HG03139 (cell line): ENCODE data around the gene UNC13C.

Experiments
- ATAC-seq: cut with Tn5 transposase; IDR thresholded peaks from one replicate; pipeline ENCODE4 v1.9.1; 2021; ENCODE audit not compliant: unreplicated experiment

The UNC13C gene

GRCh38 chr15:54456413-54456812 lies 478.2 kb downstream of the UNC13C start:
- ATAC-seq: no peak

DNA sequence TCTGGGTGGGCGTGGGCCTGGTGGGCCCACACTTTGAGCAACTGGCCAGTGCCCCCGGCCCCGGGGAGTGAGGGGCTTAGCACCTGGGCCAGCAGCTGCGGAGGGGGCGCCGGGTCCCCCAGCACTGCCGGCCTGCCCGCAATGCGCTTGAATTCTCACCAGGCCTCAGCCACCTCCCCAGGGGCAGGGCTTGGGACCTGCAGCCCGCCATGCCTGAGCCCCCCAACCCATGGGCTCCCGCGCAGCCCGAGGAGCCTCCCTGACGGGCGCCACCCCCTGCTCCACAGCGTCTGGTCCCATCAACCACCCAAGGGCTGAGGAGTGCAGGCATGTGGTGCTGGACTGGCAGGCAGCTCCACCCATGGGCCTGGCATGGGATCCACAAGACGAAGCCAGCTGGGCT lies 484.3 kb downstream of the UNC13C start:
- ATAC-seq: no peak

GRCh38 chr15:54481819-54482218 lies 503.6 kb downstream of the UNC13C start:
- no peak for ATAC-seq

- no peak for ATAC-seq
Observed at GRCh38 chr15:54482251-54482650, 504.0 kb downstream of the UNC13C start.

- ATAC-seq: no peak
Observed at GRCh38 chr15:54500330-54500729, 522.1 kb downstream of the UNC13C start.

DNA sequence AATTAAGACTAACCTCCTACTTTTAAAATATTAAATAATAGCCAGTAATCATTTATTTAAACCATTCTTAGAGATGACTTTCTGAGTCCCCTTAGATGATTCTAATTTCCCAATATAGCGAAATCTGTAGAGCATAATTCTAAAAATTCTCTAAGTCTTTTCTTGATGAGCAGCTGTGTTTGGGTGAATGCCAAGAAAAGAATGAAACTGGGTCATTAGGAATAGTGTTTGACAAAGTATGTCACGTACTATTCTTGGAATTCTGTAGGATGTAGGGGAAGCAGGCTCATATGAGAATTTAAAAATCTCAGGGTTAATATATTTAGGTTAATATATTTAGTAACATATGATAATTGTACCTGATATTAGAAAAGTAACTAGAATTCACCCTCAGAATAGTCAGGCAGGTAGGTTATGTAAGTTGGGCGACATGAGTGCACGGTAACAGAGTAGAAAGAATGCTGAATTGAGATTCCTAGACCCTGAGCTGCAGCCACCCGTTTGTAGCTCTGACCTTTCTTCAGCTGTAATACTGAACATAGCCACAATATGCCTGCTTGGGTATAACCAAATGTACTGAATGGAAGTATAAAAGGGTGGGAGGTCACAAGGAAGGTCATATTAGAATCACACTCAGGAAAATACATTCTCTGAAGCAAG lies 524.3 kb downstream of the UNC13C start:
- no peak for ATAC-seq

- no peak for ATAC-seq
Observed at GRCh38 chr15:54504695-54505094, 526.5 kb downstream of the UNC13C start.

DNA sequence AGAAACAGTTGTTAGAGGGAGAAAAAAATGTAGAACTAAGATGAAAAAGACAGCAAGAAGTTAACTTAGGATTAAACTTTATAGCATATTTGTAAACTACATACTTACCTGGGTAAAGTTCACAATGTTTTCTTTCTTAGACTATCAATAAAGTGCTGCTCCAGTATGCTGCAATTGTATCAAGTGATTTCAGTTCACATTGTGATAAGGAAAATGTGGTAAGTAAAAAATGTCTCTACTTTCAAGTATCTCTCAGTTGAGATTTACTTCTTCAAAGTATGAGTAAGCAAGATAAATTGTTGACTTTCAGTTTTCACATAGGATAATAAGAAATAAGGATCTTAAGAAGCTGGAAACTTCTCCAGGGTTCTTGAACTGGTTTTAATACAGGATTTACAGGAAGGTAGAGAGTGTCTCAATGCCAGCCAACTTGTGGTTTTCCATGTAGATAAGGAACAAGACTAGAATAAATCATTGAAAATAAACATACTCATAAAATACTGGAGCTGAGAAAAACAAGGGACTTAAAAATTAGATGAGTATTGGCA lies 528.8 kb downstream of the UNC13C start:
- no peak for ATAC-seq

GRCh38 chr15:54514601-54515000 lies 536.4 kb downstream of the UNC13C start:
- no peak for ATAC-seq

DNA sequence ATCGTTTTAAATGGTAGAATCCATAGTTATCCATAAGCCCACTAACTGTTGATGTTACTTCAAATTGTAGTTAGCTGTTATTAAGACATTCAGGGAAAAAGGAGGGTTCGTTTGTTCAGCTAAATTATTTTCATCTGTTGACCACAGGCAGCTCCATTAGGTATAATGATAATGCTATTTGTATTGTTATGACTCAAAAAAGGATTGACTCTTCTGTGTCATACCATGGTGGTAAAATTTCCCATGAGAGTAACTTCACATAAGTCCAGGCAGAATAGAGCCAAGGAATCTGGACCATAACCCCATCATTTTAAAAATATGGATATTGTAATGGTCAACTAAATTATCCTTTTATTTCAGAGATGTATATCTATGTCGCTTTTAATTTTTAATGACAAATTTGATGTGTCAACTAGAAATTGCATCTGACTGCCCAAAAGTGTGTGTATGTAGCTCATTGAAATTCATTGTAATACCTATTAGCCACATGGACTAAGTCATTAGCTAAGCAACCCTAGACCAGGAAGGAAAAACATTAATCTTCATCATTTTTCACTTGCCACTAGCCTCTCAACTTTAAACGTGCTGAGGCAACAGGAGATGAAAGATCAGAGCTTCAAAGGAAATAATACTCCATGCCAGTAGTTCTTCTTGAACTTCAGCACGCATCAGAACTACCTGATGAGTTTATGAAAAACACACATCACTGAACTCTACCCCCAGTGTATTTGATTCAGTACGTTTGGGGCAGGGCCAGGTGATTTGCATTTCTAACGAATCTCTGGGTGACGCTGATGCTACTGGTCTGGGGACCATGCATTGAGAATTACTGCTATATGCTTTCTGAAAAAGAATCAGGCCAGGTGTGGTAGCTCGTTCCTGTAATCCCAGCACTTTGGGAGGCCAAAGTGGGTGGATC lies 537.7 kb downstream of the UNC13C start:
- no peak for ATAC-seq

DNA sequence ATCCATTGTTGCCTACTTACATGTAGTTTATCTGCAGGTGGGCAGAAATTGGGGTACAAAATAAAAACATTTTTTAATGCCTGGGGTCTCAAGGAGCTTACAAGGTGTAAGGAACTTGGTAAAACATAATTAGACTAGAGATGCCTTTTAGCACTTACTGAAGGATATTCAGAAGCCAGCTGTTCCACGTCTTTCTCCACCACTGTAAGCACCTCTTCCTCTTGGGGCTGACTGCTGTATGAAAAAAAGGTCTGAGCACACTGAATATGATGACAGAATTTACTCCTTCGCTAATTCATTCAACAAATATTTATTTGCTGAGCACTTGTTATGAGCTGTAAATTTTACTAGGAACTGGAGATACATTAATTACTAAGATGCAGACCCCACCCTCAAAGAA lies 539.1 kb downstream of the UNC13C start:
- ATAC-seq: no peak

DNA sequence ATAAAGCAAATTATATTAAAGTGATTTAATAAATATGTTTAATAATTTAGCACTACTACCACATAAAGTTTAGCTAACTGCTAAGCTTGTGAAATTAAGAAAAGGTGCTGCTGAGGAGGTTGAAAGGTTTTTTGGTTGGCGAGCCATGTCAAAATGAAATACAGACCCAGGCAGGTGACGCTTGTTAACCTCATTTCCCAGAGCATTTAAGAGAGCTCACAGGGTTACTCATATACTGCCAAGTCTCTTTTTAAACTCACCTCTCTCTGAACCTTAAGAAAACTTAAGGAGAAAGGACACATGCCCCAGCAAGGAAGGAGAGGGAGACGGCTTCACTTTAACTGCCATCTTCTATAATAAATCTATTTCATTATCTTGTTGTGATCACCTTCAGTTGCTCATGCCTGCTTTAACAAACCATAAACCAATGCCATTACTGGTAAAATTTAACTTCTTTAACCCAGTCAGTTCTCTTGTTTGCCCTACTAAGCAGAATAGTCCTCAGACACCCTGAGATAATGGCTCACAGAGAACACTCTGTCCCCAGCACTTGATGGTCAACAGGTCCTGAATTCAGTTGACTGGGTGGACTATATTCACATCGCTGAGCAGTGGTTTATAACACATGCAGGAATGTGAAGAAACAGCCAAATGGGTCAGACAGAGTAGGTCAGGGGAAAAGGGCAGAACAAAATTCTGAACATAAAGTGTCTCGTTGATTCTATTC lies 540.1 kb downstream of the UNC13C start:
- no peak for ATAC-seq

GRCh38 chr15:54519577-54519976 lies 541.3 kb downstream of the UNC13C start:
- peak; percentile 71 for ATAC-seq

- ATAC-seq: no peak
Observed at GRCh38 chr15:54520616-54521015, 542.4 kb downstream of the UNC13C start.

GRCh38 chr15:54521206-54521605 lies 543.0 kb downstream of the UNC13C start:
- ATAC-seq: no peak

DNA sequence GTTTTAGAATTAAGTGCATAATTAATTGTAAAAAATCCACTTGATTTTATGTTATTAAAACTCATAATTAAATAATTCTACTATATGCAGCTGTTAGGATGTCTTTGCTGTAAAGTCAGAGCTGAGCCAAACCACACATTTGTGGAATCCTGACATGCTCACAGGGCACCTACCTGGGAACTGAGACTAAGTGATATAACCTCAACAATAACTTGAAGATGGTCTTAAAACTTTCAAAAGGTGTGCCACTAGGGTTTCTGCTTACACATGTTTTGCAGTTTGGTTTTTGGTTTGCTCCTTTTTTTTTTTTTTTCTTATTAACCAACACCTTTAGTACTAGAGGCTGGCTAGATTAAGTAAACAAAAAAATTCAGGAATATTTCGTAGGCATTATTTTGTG lies 549.8 kb downstream of the UNC13C start:
- no peak for ATAC-seq

DNA sequence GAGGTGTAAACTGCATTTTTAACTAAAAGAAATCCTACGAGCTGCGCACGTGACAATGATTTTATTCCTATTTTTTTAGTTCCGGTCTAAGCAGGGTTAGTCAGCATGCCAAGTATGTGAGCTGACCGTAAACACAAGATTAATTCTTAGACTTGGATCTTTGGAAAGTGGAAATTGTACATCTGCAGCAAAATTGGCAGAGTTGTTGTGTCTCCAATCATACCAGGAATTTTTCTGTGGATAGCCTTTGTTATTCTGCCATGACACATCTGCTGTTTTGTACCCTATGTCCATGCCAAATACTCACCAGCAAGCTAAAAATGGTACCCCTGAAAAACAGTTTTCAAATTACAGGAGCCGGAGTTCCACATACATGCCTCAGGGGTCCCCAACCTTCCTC lies 562.5 kb downstream of the UNC13C start:
- no peak for ATAC-seq

GRCh38 chr15:54547491-54547890 lies 569.2 kb downstream of the UNC13C start:
- ATAC-seq: no peak

GRCh38 chr15:54550954-54551353 lies 572.7 kb downstream of the UNC13C start:
- ATAC-seq: no peak

DNA sequence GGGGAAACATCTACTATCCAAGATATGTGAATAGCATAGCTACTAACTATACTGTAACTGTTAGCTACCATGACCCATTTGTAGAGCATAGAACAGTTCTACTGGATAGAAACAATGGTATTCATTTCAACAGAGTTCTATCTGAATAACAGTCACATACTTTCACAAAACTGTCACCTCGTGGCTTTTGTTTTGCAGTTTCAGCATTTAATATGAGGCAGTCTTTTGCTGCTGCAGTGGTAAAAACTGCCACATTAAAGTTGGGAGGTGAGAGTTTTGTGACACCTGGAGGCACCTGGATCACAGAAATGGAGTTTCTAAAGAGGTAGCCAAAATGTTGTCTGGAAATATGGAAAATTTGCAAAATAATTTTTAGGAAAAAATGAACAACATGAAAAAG lies 578.0 kb downstream of the UNC13C start:
- ATAC-seq: no peak

GRCh38 chr15:54559405-54560069 lies 581.3 kb downstream of the UNC13C start:
- ATAC-seq: no peak
